ENCODE data around the gene INKA2. TPM values are rescaled to one million over a fixed set of nuclear protein-coding genes. Genes with fewer than 3 reads are reported as not detected.

The INKA2 gene
- polyA plus RNA-seq: 1 to 10 TPM; 1.2 to 3.0 TPM

- H3K4me1 ChIP-seq (ENCODE audit: control insufficient read depth in 2 of 2, insufficient read depth in 2 of 2, low read length in 1 of 2): peaks cover 0 to 12% of the 10 kb centered on the region in 2 donors
- H3K27me3 ChIP-seq (ENCODE audit: control insufficient read depth in 1 of 2, insufficient read depth in 2 of 2, low read length in 2 of 2): no peaks in the 10 kb centered on the region
- peak within 1 kb of the TSS; percentile 84 to 88 for H3K27ac ChIP-seq (ENCODE audit: low read depth in 2 of 2, low read length in 1 of 2)
- peak within 1 kb of the TSS; percentile 52 to 58 for H3K4me3 ChIP-seq (ENCODE audit: low read depth in 1 of 2, low read length in 2 of 2)
- peaks cover 0 to 8% of the 10 kb centered on the region in 2 donors for H3K36me3 ChIP-seq (ENCODE audit: control insufficient read depth in 2 of 2, insufficient read depth in 2 of 2, low read length in 1 of 2)
- 0% methylated on average over 58 to 59 of the region's 59 CpGs for WGBS, 2 donors
- no peaks in the 10 kb centered on the region for H3K9me3 ChIP-seq (ENCODE audit: control insufficient read depth in 2 of 2, insufficient read depth in 1 of 2, low read depth in 1 of 2, low read length in 1 of 2)
Observed at GRCh38 chr1:111739194-111739924, at the start of gene INKA2. Gene INKA2, minus strand, starts transcription at chr1:111739395. Its CDS starts 153 bp downstream, at chr1:111739242.

- 85 to 91% methylated on average over 9 of the region's 9 CpGs for WGBS, 2 donors
- Histone ChIP-seq H3K9me3 (ENCODE audit: control insufficient read depth in 2 of 2, insufficient read depth in 1 of 2, low read depth in 1 of 2, low read length in 1 of 2) (no peaks in the 10 kb centered on the region), H3K27me3 (ENCODE audit: control insufficient read depth in 1 of 2, insufficient read depth in 2 of 2, low read length in 2 of 2) (no peaks in the 10 kb centered on the region), H3K4me1 (ENCODE audit: control insufficient read depth in 2 of 2, insufficient read depth in 2 of 2, low read length in 1 of 2) (no peaks in the 10 kb centered on the region), H3K4me3 (ENCODE audit: low read depth in 1 of 2, low read length in 2 of 2) (no peak overlapping the region), H3K36me3 (ENCODE audit: control insufficient read depth in 2 of 2, insufficient read depth in 2 of 2, low read length in 1 of 2) (no peaks in the 10 kb centered on the region), H3K27ac (ENCODE audit: low read depth in 2 of 2, low read length in 1 of 2) (no peak overlapping the region)
Observed at GRCh38 chr1:111786669-111787207, 47.5 kb upstream of the INKA2 start.

GRCh38 chr1:111784273-111784901 is 45.2 kb upstream of the INKA2 start:
- no peak overlapping the region for H3K4me3 ChIP-seq (ENCODE audit: low read depth in 1 of 2, low read length in 2 of 2)
- no peak overlapping the region for H3K27ac ChIP-seq (ENCODE audit: low read depth in 2 of 2, low read length in 1 of 2)
- H3K4me1 ChIP-seq (ENCODE audit: control insufficient read depth in 2 of 2, insufficient read depth in 2 of 2, low read length in 1 of 2): no peaks in the 10 kb centered on the region
- H3K27me3 ChIP-seq (ENCODE audit: control insufficient read depth in 1 of 2, insufficient read depth in 2 of 2, low read length in 2 of 2): no peaks in the 10 kb centered on the region
- WGBS, 2 donors: 77 to 84% methylated on average over 4 of the region's 4 CpGs
- no peaks in the 10 kb centered on the region for H3K9me3 ChIP-seq (ENCODE audit: control insufficient read depth in 2 of 2, insufficient read depth in 1 of 2, low read depth in 1 of 2, low read length in 1 of 2)
- H3K36me3 ChIP-seq (ENCODE audit: control insufficient read depth in 2 of 2, insufficient read depth in 2 of 2, low read length in 1 of 2): no peaks in the 10 kb centered on the region

GRCh38 chr1:111779546-111779945 is 40.4 kb upstream of the INKA2 start:
- Histone ChIP-seq H3K9me3 (ENCODE audit: control insufficient read depth in 2 of 2, insufficient read depth in 1 of 2, low read depth in 1 of 2, low read length in 1 of 2) (no peaks in the 10 kb centered on the region), H3K4me3 (ENCODE audit: low read depth in 1 of 2, low read length in 2 of 2) (no peak overlapping the region), H3K4me1 (ENCODE audit: control insufficient read depth in 2 of 2, insufficient read depth in 2 of 2, low read length in 1 of 2) (no peaks in the 10 kb centered on the region), H3K36me3 (ENCODE audit: control insufficient read depth in 2 of 2, insufficient read depth in 2 of 2, low read length in 1 of 2) (no peaks in the 10 kb centered on the region), H3K27ac (ENCODE audit: low read depth in 2 of 2, low read length in 1 of 2) (no peak overlapping the region), H3K27me3 (ENCODE audit: control insufficient read depth in 1 of 2, insufficient read depth in 2 of 2, low read length in 2 of 2) (no peaks in the 10 kb centered on the region)
- 87 to 90% methylated on average over 2 of the region's 2 CpGs for WGBS, 2 donors

- Histone ChIP-seq H3K27me3 (ENCODE audit: control insufficient read depth in 1 of 2, insufficient read depth in 2 of 2, low read length in 2 of 2) (no peaks in the 10 kb centered on the region), H3K4me1 (ENCODE audit: control insufficient read depth in 2 of 2, insufficient read depth in 2 of 2, low read length in 1 of 2) (no peaks in the 10 kb centered on the region), H3K27ac (ENCODE audit: low read depth in 2 of 2, low read length in 1 of 2) (no peak overlapping the region), H3K4me3 (ENCODE audit: low read depth in 1 of 2, low read length in 2 of 2) (no peak overlapping the region), H3K36me3 (ENCODE audit: control insufficient read depth in 2 of 2, insufficient read depth in 2 of 2, low read length in 1 of 2) (no peaks in the 10 kb centered on the region), H3K9me3 (ENCODE audit: control insufficient read depth in 2 of 2, insufficient read depth in 1 of 2, low read depth in 1 of 2, low read length in 1 of 2) (no peaks in the 10 kb centered on the region)
- 73% methylated on average over 2 of the region's 2 CpGs for WGBS, 2 donors
Observed at GRCh38 chr1:111778541-111779051, 39.4 kb upstream of the INKA2 start.

GRCh38 chr1:111778066-111778465 is 38.9 kb upstream of the INKA2 start:
- WGBS, 2 donors: 86 to 90% methylated on average over 6 of the region's 6 CpGs
- H3K9me3 ChIP-seq (ENCODE audit: control insufficient read depth in 2 of 2, insufficient read depth in 1 of 2, low read depth in 1 of 2, low read length in 1 of 2): no peaks in the 10 kb centered on the region
- H3K27me3 ChIP-seq (ENCODE audit: control insufficient read depth in 1 of 2, insufficient read depth in 2 of 2, low read length in 2 of 2): no peaks in the 10 kb centered on the region
- H3K36me3 ChIP-seq (ENCODE audit: control insufficient read depth in 2 of 2, insufficient read depth in 2 of 2, low read length in 1 of 2): no peaks in the 10 kb centered on the region
- no peak overlapping the region for H3K4me3 ChIP-seq (ENCODE audit: low read depth in 1 of 2, low read length in 2 of 2)
- no peak overlapping the region for H3K27ac ChIP-seq (ENCODE audit: low read depth in 2 of 2, low read length in 1 of 2)
- H3K4me1 ChIP-seq (ENCODE audit: control insufficient read depth in 2 of 2, insufficient read depth in 2 of 2, low read length in 1 of 2): no peaks in the 10 kb centered on the region

- 92 to 98% methylated on average over 1 of the region's 1 CpG for WGBS, 2 donors
- Histone ChIP-seq H3K9me3 (ENCODE audit: control insufficient read depth in 2 of 2, insufficient read depth in 1 of 2, low read depth in 1 of 2, low read length in 1 of 2) (no peaks in the 10 kb centered on the region), H3K36me3 (ENCODE audit: control insufficient read depth in 2 of 2, insufficient read depth in 2 of 2, low read length in 1 of 2) (no peaks in the 10 kb centered on the region), H3K4me3 (ENCODE audit: low read depth in 1 of 2, low read length in 2 of 2) (no peak overlapping the region), H3K27ac (ENCODE audit: low read depth in 2 of 2, low read length in 1 of 2) (no peak overlapping the region), H3K27me3 (ENCODE audit: control insufficient read depth in 1 of 2, insufficient read depth in 2 of 2, low read length in 2 of 2) (no peaks in the 10 kb centered on the region), H3K4me1 (ENCODE audit: control insufficient read depth in 2 of 2, insufficient read depth in 2 of 2, low read length in 1 of 2) (no peaks in the 10 kb centered on the region)
Observed at GRCh38 chr1:111777301-111777700, 38.1 kb upstream of the INKA2 start.

- Histone ChIP-seq H3K9me3 (ENCODE audit: control insufficient read depth in 2 of 2, insufficient read depth in 1 of 2, low read depth in 1 of 2, low read length in 1 of 2) (no peaks in the 10 kb centered on the region), H3K27me3 (ENCODE audit: control insufficient read depth in 1 of 2, insufficient read depth in 2 of 2, low read length in 2 of 2) (no peaks in the 10 kb centered on the region), H3K4me1 (ENCODE audit: control insufficient read depth in 2 of 2, insufficient read depth in 2 of 2, low read length in 1 of 2) (no peaks in the 10 kb centered on the region), H3K36me3 (ENCODE audit: control insufficient read depth in 2 of 2, insufficient read depth in 2 of 2, low read length in 1 of 2) (no peaks in the 10 kb centered on the region), H3K4me3 (ENCODE audit: low read depth in 1 of 2, low read length in 2 of 2) (no peak overlapping the region), H3K27ac (ENCODE audit: low read depth in 2 of 2, low read length in 1 of 2) (no peak overlapping the region)
- WGBS, 2 donors: 93 to 94% methylated on average over 8 of the region's 8 CpGs
Observed at GRCh38 chr1:111776861-111777260, 37.7 kb upstream of the INKA2 start.

- Histone ChIP-seq H3K4me3 (ENCODE audit: low read depth in 1 of 2, low read length in 2 of 2) (no peak overlapping the region), H3K36me3 (ENCODE audit: control insufficient read depth in 2 of 2, insufficient read depth in 2 of 2, low read length in 1 of 2) (no peaks in the 10 kb centered on the region), H3K27me3 (ENCODE audit: control insufficient read depth in 1 of 2, insufficient read depth in 2 of 2, low read length in 2 of 2) (no peaks in the 10 kb centered on the region), H3K9me3 (ENCODE audit: control insufficient read depth in 2 of 2, insufficient read depth in 1 of 2, low read depth in 1 of 2, low read length in 1 of 2) (no peaks in the 10 kb centered on the region), H3K4me1 (ENCODE audit: control insufficient read depth in 2 of 2, insufficient read depth in 2 of 2, low read length in 1 of 2) (no peaks in the 10 kb centered on the region), H3K27ac (ENCODE audit: low read depth in 2 of 2, low read length in 1 of 2) (no peak overlapping the region)
- 83 to 91% methylated on average over 2 of the region's 2 CpGs for WGBS, 2 donors
Observed at GRCh38 chr1:111776391-111776790, 37.2 kb upstream of the INKA2 start.
